Upper lobe of right lung (tissue), 1 donor: ENCODE measurements around the gene P2RY2. TPM values are rescaled to one million over a fixed set of nuclear protein-coding genes. Genes with fewer than 3 reads are reported as not detected.
A peak's percentile ranks its signal among the peaks of the same experiment; 100 is the strongest.

Experiments
- ATAC-seq: fragments of 200-7000 bp; cut with Tn5 transposase; one replicate; pipeline ENCODE4 v1.9.1; 2020; ENCODE audit warnings: mild to moderate bottlenecking, moderate library complexity
- DNase-seq: peaks from one replicate; pipeline ENCODE4 v3.0.0-alpha.2; 2020
- H3K27ac ChIP-seq: fragments of 200-600 bp; one replicate; pipeline ENCODE4 v1.8.0; 2022
- H3K27me3 ChIP-seq: fragments of 200-600 bp; one replicate; pipeline ENCODE4 v1.8.0; 2022; ENCODE audit warnings: mild to moderate bottlenecking
- H3K36me3 ChIP-seq: fragments of 200-600 bp; one replicate; pipeline ENCODE4 v1.8.0; 2022
- H3K4me1 ChIP-seq: fragments of 200-600 bp; one replicate; pipeline ENCODE4 v1.8.0; 2022
- H3K4me3 ChIP-seq: fragments of 200-600 bp; one replicate; pipeline ENCODE4 v1.8.0; 2022; ENCODE audit warnings: mild to moderate bottlenecking
- H3K9me3 ChIP-seq: fragments of 200-600 bp; one replicate; pipeline ENCODE4 v1.8.0; 2022
- intact Hi-C: fragments of 100-400 bp; cut with DNase I; formaldehyde crosslinking; loops from one replicate; pipeline ENCODE4 v1.11.0; 2022
- total RNA-seq: library from RNA; stranded (reverse); fragmentation: NEBNext Ultra II Directional; extraction: Animal tissue kit (Norgen Biotek cat#: 25700); gene quantifications from one replicate; pipeline ENCODE4 v1.2.1, GENCODE V29; 2021
- TF ChIP-seq, protein P1 (sequence below): fragments of 200-600 bp; IDR thresholded peaks from one replicate; pipeline ENCODE4 v1.8.0; 2022; ENCODE audit warnings: antibody characterized with exemption
- donor health status: DM: no; HTN: yes; CAD: no; lungs with severe emphysema.

P2RY2 gene
- total RNA-seq, 1 donor from 2014 or later, result 7.4 TPM

DNA sequence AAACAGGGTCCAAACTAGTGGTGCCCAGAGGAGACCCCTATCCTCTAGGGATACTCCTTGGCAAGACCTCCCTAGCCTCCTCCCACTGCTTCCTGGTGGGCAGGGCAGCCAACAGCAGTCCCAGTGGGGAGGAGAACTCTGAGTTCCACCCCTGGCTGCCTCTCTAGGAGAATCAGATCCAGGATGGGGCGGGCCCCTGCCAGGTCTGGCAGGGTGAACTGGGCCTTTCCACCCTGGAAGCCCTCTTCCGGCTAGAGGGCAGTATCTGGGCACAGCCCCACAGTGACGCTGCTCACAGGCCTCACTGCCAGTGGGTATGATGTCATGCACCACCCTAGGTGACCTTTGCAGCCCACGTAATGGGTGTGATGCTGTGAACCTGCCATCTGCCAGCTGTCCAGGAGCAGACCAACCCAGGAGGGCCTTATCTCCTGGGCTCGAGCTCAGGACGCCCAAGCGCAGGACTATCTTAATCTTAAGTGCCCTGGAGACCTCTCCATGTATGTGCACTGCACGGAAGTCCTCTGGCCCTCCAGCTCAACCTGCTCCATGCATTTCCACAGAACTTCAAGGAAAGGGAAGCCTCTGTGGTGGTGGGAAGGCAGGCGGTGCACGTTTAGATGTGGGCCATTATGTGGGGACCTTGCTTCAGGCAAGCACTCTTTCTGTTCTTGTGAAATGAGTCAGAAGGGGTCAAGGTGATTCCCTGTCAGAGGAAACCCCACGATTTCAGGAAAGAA, 44.2 kb upstream of the P2RY2 start:
- no peaks in the 10 kb centered on the region for H3K36me3 ChIP-seq
- H3K27ac ChIP-seq, result no peak overlapping the region
- peak; percentile 3 for ATAC-seq
- intact Hi-C loops, result loop anchor here (10.0 kb wide), 1 partner anchor 449 kb away; no protein-coding TSS in a partner anchor
- H3K4me3 ChIP-seq, result no peak overlapping the region
- no peak for DNase-seq
- H3K27me3 ChIP-seq, result no peaks in the 10 kb centered on the region
- H3K4me1 ChIP-seq, result peaks cover 26% of the 10 kb centered on the region
- TF ChIP-seq, protein P1, sequence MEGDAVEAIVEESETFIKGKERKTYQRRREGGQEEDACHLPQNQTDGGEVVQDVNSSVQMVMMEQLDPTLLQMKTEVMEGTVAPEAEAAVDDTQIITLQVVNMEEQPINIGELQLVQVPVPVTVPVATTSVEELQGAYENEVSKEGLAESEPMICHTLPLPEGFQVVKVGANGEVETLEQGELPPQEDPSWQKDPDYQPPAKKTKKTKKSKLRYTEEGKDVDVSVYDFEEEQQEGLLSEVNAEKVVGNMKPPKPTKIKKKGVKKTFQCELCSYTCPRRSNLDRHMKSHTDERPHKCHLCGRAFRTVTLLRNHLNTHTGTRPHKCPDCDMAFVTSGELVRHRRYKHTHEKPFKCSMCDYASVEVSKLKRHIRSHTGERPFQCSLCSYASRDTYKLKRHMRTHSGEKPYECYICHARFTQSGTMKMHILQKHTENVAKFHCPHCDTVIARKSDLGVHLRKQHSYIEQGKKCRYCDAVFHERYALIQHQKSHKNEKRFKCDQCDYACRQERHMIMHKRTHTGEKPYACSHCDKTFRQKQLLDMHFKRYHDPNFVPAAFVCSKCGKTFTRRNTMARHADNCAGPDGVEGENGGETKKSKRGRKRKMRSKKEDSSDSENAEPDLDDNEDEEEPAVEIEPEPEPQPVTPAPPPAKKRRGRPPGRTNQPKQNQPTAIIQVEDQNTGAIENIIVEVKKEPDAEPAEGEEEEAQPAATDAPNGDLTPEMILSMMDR, result no peak
- no peaks in the 10 kb centered on the region for H3K9me3 ChIP-seq

DNA sequence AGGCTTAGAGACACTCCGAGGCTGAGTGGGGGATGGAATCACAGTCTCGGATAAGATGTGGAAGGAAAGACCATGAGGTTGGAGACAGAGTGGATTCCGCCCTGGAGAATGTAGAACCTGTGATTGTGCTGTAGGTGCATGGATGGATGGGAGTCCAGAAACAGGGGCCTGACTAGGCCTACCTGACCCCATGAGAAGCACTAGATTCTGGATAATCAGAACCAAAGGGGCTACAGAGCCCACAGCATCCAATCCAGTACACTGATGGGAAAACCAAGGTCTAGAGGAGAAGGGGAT, 43.6 kb upstream of the P2RY2 start:
- H3K9me3 ChIP-seq, result no peaks in the 10 kb centered on the region
- no peaks in the 10 kb centered on the region for H3K27me3 ChIP-seq
- H3K36me3 ChIP-seq, result no peaks in the 10 kb centered on the region
- ATAC-seq, result no peak
- DNase-seq, result no peak
- H3K4me1 ChIP-seq, result peaks cover 26% of the 10 kb centered on the region
- no peak overlapping the region for H3K27ac ChIP-seq
- intact Hi-C loops, result loop anchor here (10.0 kb wide), 1 partner anchor 450 kb away; no protein-coding TSS in a partner anchor
- no peak overlapping the region for H3K4me3 ChIP-seq
- TF ChIP-seq, protein P1, result no peak

DNA sequence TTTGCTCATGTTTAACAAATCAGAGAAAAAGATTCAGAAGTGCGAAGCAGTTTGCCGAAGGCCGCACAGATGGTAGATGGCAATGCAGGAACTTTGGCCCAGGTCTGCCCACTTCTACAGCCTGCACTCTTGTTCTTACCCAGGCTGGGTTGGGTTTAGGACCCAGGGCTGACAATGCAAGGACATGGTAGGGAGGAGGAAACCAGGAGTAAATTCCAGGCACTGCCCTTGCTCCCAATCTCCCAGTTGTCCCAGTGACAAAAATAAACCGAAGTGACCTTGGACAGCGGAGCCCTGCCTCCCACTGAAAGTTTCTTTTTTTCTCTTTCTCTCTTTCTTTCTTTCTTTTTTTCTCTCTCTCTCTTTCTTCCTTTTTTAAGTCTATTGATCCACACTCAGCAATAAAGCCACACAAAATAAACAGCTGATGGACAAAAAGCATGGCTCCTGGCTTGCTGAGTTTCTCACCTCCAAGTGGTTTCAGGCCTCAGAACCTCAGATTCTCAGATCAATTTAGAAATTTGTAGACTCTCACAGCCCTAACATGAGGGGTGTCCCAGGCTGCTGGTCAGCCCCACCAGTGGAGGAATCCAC, 42.4 kb upstream of the P2RY2 start:
- ATAC-seq, result no peak
- TF ChIP-seq, protein P1, result no peak
- intact Hi-C loops, result loop anchor here (10.0 kb wide), 1 partner anchor 451 kb away; no protein-coding TSS in a partner anchor
- no peak for DNase-seq
- H3K9me3 ChIP-seq, result no peaks in the 10 kb centered on the region
- no peaks in the 10 kb centered on the region for H3K36me3 ChIP-seq
- no peak overlapping the region for H3K4me3 ChIP-seq
- peaks cover 26% of the 10 kb centered on the region for H3K4me1 ChIP-seq
- H3K27ac ChIP-seq, result no peak overlapping the region
- H3K27me3 ChIP-seq, result no peaks in the 10 kb centered on the region

DNA sequence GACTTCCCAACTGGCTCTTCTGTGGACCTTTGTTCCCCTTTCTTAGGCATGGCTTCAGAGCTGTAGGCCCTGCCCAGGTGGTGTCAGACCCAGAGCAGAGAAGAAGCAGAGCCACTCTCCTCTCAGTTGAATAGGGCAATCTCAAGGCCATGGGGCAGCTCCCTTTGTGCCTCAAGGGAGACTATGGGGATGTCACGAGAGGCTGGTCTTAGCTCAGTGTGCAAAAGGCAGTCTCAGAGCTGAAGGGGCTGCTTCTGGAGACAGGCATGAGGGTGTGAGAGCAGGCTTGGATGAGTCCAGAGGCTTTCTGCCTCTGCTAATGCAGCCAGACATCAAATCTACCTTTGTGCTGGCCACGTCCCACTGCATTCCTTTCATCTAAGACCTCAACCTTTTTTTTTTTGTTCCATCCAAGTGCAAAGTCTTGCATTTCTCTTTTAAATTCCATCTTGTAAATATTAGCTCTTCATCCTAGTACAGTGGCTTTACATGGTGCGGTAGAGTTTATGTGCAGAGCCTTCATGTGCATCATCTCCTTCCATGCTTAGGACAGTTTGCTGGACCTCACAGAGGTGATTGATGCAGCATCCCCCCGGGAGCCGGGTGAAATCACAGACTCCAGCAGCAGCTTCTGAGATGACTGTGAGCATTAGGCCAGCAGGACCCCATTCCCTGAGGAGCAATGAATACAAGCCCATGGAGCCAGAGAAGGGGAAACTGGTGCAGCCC, 41.8 kb upstream of the P2RY2 start:
- Histone ChIP-seq H3K27me3 (no peaks in the 10 kb centered on the region), H3K9me3 (no peaks in the 10 kb centered on the region), H3K36me3 (no peaks in the 10 kb centered on the region), H3K4me3 (no peak overlapping the region), H3K4me1 (peaks cover 26% of the 10 kb centered on the region), H3K27ac (no peak overlapping the region)
- ATAC-seq (no peak), DNase-seq (no peak)
- intact Hi-C loops, result loop anchor here (10.0 kb wide), 1 partner anchor 452 kb away; no protein-coding TSS in a partner anchor
- TF ChIP-seq, protein P1, result no peak

DNA sequence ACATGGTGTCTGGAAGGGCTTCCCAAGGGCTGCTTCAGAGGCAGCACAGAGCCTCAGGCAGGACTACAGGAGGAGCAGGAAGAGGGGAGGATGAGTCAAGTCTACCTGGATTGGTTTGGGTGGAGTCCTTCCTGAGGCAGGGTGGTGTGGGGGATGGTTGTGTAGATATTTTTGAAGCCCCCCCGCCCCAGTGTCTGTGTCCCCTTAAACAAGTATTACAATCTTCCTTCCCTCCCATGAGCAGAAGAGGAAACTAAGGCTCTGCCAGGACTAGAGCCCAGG, 41.3 kb upstream of the P2RY2 start:
- Histone ChIP-seq H3K9me3 (no peaks in the 10 kb centered on the region), H3K4me1 (peaks cover 26% of the 10 kb centered on the region), H3K27me3 (no peaks in the 10 kb centered on the region), H3K4me3 (no peak overlapping the region), H3K27ac (peak overlapping the region; percentile 47), H3K36me3 (no peaks in the 10 kb centered on the region)
- TF ChIP-seq, protein P1, result no peak
- DNase-seq (no peak), ATAC-seq (no peak)
- intact Hi-C loops, result loop anchor here (10.0 kb wide), 1 partner anchor 452 kb away; no protein-coding TSS in a partner anchor
